ENCODE data around the gene CNFN.

DNA sequence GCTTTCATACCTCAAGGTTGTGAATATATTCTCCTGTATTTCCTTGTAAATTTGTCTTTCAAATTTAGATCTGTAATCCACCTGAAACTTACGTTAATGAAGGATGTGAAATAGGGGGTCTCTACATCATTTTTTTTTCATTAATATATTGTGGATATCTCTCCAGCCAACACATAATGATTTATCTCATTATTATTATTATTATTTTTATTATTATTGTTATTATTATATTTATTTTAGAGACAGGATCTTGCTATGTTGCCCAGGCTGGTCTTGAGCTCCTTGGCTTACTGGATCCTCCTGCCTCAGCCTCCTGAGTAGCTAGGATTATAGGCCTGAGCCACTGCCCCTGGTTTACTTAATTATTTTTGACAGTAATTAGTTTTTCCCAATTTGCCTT is 41.4 kb upstream of the CNFN start:
- TF ChIP-seq, protein P1, sequence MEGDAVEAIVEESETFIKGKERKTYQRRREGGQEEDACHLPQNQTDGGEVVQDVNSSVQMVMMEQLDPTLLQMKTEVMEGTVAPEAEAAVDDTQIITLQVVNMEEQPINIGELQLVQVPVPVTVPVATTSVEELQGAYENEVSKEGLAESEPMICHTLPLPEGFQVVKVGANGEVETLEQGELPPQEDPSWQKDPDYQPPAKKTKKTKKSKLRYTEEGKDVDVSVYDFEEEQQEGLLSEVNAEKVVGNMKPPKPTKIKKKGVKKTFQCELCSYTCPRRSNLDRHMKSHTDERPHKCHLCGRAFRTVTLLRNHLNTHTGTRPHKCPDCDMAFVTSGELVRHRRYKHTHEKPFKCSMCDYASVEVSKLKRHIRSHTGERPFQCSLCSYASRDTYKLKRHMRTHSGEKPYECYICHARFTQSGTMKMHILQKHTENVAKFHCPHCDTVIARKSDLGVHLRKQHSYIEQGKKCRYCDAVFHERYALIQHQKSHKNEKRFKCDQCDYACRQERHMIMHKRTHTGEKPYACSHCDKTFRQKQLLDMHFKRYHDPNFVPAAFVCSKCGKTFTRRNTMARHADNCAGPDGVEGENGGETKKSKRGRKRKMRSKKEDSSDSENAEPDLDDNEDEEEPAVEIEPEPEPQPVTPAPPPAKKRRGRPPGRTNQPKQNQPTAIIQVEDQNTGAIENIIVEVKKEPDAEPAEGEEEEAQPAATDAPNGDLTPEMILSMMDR (conservative IDR thresholded peaks at IDR 0.05; ENCODE audit: low read depth, low read length): no peak
- TF ChIP-seq EZH2 (IDR thresholded peaks at IDR 0.05; ENCODE audit: low read length, unreplicated experiment) (no peak), EZH2phosphoT487 (IDR thresholded peaks at IDR 0.05; ENCODE audit: borderline replicate concordance, low read length) (no peak)

Data from PC-3 (cell line).